ENCODE results near the gene RPL28.

- TF ChIP-seq CTCF (IDR thresholded peaks at IDR 0.05) (no peak), POLR2A (IDR thresholded peaks at IDR 0.05) (no peak)
Observed at GRCh38 chr19:55436847-55437246, 51.1 kb downstream of the RPL28 start.

Measured in uterus (tissue), 2 donors.